GM21576 (cell line): Measurements from ENCODE around the gene ABL2.
"Not testable (repeated sequence)": the region's sequence is repeated elsewhere in the genome, so short reads cannot be mapped to it uniquely, and the experiment has no call there.

Source experiments
- ATAC-seq: cut with Tn5 transposase; IDR thresholded peaks from one replicate; pipeline ENCODE4 v1.9.1; 2021; ENCODE audit warnings: mild to moderate bottlenecking, moderate library complexity; ENCODE audit not compliant: unreplicated experiment

ABL2 gene

DNA sequence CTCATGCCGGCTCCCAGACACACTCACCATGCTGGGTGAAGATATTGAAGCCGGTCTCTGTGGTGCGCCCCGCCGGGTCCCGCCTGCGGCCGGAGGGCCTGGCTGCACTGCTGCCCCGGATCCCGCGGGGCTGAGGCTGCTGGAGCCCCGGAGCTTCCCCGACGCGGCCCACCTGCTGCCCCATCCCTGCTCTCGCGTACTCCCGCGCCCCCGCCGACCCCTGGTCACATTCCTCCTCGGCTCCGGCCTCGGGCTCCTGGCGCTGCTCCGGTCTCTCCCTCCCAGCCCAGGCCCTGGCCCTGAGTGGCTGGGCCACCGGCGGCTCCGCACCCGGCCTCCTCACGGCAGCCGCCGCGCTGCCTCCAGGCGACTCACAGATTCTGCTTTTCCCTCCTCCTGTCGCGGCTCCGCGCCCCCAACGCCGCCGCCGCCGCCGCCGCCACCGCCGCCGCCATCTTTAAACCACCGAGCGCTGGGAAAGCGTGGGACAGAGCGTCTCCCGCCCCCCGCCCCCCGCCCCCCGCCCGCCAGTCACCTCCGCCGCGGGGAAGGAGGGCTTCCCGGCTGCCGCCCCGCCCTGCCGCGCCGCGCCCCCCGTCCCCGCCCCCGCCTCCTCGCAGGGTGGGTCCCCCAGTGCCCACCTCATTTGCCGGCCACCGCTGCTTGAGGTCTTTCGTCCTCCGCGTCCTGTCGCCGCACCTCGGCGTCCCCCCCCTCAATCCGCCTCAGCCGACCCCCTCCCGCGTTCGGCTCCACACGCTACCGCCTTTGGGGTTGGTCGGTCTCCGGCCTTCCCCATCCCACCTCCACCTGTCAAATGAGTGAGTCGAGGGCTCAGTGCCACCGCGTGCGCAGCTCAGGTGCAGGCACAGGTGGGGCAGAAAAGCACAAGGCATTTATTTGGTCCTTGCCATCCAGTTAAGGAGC is at the start of gene ABL2:
Gene ABL2, minus strand, starts transcription at position 464 of the 927 bp plus-strand sequence. Its CDS starts 280 bp downstream, at position 184.
- peak; percentile 52 for ATAC-seq

- no peak for ATAC-seq
Observed at GRCh38 chr1:179278920-179279319, 49.4 kb upstream of the ABL2 start.

DNA sequence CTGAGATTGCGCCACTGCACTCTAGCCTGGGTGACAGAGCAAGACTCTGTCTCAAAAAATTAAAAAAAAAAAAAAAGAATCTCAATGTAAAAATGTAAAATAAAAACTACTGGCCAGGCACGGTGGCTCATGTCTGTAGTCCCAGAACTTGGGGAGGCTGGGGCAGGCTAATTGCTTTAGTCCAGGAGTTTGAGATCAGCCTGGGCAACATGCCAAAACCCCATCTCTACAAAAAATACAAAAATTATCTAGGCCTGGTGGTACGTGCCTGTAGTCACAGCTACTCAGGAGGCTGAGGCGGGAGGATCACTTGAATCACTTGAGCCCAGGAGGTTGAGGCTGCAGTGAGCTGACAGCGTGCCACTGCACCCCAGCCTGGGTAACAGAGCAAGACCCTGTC is 44.9 kb upstream of the ABL2 start:
- not testable (repeated sequence) for ATAC-seq

GRCh38 chr1:179269071-179269470 is 39.6 kb upstream of the ABL2 start:
- ATAC-seq: no peak

DNA sequence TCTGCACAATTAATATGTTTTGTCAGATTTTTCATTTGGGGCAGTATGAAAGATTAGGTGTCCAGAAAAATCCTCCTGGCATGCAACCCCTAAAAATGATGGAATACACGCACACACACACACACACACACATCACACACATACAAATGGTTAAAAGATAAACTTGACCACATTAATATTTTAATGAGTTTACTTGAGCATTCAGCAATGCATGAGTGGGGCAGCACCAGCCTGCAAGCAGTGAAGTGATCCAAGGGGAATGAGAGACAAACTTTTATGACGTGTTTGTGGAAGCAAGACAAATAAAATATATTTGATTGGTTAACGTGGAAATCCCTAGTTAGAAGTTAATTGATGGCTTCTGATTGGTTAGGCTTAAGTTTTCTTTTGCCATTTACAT is 35.0 kb upstream of the ABL2 start:
- ATAC-seq: no peak

GRCh38 chr1:179263121-179263520 is 33.6 kb upstream of the ABL2 start:
- no peak for ATAC-seq

- ATAC-seq: no peak
Observed at GRCh38 chr1:179262183-179262582, 32.7 kb upstream of the ABL2 start.

DNA sequence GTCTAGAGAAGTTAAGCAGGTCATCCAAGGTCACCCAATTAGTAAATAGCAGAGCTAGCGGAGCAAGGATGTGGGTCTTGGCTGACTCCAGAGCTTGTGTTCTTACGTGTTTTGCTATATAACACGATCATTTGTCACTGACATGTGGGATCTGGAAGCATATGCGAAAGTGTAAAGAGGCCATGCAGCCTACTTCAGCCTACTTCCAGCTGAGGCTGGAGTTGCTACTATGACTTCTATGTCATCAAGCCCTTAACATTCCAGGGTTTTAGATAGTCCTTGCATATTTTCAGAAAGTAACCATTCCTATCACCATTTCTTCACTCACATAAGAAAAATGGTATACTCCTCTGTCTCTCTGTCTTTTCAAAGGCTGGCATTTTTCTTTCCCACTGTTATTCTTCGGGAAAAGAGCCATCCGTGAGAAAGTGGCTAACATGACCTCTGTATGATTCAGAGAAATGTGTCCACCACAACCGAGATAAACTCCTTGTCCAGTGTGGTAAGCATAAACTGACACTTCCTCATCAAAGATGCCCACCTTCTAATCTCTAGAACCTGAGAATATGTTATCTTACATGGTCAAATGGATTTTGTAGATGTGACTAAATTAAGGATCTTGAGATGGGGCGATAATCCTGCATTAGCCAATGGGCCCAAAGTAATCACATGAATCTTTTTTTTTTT is 24.0 kb upstream of the ABL2 start:
- ATAC-seq: no peak

DNA sequence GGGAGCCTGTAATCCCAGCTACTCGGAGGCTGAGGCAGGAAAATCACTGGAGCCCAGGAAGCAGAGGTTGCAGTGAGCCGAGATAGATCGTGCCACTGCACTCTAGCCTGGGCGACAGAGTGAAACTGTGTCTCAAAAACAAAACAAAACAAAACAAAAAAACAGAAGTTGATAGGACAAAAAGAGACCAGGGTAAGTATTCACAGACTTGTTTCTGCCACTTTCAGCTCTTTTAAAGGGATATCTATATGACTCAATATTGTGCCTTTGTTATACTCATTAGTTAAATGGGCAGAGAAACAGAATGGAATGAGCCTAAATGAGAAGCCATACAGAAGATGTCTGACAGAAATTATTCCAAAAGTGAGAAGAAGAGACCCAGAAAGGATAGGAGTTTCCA is 23.1 kb upstream of the ABL2 start:
- ATAC-seq: no peak

- no peak for ATAC-seq
Observed at GRCh38 chr1:179251675-179252074, 22.2 kb upstream of the ABL2 start.

DNA sequence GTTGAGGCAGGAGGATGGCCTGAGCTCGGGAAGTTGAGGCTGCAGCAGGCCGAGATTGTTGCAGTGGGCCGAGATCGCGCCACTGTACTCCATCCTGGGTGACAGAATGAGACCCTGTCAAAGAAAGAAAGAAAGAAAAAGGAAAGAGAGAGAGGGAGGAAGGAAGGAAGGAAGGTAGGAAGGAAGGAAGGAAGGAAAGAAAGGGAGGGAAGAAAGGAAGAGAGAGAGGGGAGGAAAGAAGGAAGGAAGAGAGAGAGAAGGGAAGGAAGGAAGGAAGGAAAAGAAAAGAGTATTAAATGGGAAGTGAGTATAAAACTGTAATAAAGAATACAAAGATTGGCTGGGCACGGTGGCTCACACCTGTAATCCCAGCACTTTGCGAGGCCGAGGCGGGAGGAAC is 18.4 kb upstream of the ABL2 start:
- no peak for ATAC-seq

DNA sequence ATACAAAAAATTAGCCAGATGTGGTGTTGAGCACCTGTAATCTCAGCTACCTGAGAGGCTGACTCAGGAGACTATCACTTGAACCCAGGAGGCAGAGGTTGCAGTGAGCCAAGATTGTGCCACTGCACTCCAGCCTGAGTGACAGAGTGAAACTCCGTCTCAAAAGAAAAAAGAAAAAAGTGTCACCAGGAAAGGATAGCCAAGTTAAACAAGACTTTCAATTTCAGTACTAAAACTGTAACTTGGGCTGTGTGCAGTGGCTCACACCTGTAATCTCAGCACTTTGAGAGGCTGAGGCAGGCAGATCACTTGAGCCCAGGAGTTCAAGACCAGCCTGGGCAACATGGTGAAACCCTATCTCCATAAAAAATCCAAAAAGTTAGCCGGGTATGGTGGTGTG is 15.9 kb upstream of the ABL2 start:
- peak; percentile 50 for ATAC-seq

GRCh38 chr1:179241530-179242097 is 12.1 kb upstream of the ABL2 start:
- no peak for ATAC-seq

- ATAC-seq: no peak
Observed at GRCh38 chr1:179237222-179237621, 7.7 kb upstream of the ABL2 start.

DNA sequence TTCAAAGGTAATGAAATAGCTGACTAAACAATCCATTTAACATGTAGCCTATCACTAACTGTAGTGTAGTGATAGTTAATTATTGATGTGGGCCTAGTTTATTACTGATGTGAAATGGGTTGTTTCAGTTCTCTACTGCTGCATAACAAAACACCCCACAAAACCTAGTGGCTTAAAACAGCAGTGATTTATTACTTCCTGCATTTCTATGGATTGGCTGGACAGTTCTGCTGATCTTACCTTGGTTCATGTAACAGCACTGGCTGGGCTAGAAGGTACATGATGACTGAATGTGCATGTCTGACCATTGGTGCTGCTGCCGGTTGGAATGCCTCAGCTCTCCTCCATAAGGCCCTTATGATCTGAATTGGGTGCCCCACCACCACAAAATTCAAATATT is 5.4 kb upstream of the ABL2 start:
- ATAC-seq: no peak

DNA sequence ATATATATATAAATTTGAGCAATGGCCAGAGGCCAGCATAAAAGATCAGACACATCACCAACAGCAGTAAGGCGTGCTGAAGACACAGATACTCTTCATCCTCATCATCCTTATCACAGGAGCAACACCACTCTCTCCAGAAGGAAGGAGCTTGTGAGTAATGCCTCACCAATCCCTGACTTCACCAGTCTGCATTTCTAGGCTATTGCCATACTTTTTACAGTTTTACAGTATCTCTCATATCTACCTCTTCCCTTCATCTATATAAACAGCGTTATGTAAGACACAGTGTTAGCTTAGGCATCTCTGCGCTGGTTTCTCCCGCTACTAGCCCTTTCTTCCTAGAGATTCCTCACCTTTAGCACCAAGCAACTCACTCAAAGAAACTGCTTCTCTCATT is 2.4 kb upstream of the ABL2 start:
- no peak for ATAC-seq

DNA sequence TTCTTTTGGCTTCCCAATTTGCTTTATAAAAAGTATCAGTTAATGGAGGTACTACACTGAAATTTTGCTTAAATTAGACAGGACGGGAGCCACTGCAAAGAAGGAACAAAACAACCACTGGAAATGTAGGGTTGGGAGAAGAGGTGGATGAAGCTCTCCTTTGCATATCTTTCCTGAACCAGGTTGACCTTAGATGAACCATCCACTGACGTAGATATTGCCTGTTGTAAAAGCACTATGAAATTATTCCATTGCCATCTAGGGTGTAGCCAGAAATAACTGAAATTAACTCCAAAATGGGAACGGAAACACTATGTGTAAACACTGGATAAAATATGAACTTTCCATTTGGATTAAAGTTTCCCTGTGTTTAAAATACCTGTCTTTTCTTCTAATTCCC is 1.2 kb upstream of the ABL2 start:
- no peak for ATAC-seq

DNA sequence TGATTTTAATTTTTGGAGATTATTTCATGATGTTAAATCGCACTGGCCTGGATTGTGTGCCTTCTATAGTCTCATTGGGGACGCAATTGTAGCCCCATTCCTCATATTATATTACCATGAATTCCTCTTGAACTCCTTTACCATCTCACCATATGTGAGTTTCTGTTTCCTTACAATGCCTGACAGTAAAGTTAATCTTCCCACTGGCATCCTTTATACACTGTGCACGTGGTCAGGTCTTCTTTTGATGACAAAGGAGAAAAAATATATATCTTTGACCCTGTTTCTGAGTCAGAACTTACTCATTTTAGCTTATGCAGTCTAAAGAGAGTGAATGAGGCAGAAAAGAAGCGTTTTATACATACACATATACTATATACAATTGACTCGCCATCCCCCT is 774 bp upstream of the ABL2 start:
- no peak for ATAC-seq

DNA sequence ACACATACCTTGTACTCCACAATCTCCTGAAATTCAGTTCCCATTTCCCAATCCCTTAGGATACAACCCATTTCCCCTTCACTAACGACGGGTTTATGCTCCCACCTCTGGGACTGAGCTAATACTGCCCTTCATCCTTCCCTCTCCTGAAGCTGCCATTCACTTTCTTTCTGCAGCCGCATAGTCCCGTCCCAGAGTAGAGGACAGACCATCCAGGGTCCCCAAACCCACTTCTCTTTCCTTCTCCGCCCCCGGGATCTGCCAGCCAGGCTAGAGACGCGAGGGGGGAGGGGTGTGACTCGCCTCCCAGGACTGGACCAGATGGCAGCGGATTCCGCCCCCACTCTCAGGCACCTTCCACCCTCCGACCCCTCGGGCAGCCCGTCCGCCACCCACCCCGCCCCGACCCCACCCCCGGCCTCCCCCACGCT is 679 bp downstream of the ABL2 start:
- ATAC-seq: peak; percentile 27

DNA sequence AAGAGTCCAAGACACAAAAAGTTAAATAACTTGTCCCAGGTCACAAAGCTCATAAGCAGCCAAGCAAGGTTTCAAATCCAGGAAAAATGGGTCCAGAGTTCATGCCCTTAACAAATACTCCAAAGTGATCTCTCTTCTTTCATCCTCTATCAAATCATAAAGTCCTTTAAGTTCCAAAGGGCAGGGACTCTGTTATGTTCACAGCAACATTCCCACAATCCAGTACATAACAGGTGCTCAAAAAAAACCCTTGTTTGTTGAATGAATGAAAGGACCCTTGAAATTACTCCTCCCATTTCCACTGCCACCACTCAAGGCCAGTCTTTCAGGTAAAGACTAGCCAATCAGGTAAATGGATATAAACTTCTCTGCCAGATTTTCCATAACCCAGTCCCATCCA is 2.7 kb downstream of the ABL2 start:
- no peak for ATAC-seq

GRCh38 chr1:179224466-179224865 is 5.0 kb downstream of the ABL2 start:
- not testable (repeated sequence) for ATAC-seq

GRCh38 chr1:179221121-179221520 is 8.4 kb downstream of the ABL2 start:
- ATAC-seq: not testable (repeated sequence)
